ENCODE data around the gene SLC25A6. TPM values are rescaled to one million over a fixed set of nuclear protein-coding genes. Genes with fewer than 3 reads are reported as not detected.

Gene SLC25A6
- total RNA-seq, 4 donors from 2014 or later: 217 to 417 (median 248) TPM

DNA sequence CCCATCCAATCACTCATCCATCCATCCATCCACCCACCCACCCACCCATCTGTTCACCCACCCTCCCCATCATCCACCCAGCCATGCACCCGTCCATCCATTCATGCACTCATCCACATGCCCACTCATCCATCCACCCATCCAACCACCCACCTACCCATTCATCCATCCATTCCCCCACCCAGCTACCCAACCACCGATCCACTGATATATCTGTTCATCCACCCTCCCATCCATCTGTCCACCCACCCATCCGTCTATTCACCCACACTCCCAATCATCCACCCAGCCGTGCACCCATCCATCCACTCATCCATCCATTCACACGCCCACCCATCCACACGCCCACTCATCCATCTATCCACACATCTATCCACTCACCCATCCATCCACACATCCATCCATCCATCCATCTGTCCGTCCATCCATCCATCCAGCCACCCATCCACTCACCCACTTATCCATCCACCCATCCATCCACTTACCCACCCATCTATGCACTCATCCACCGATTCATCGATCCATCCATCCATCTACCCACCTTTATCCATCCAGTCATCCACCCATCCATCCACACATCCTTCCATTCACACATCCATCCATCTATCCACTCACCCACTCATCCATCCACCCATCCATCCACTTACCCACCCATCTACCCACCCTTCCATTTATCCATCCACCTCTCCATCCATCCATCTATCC is 32.4 kb upstream of the SLC25A6 start:
- TF ChIP-seq, protein P1, sequence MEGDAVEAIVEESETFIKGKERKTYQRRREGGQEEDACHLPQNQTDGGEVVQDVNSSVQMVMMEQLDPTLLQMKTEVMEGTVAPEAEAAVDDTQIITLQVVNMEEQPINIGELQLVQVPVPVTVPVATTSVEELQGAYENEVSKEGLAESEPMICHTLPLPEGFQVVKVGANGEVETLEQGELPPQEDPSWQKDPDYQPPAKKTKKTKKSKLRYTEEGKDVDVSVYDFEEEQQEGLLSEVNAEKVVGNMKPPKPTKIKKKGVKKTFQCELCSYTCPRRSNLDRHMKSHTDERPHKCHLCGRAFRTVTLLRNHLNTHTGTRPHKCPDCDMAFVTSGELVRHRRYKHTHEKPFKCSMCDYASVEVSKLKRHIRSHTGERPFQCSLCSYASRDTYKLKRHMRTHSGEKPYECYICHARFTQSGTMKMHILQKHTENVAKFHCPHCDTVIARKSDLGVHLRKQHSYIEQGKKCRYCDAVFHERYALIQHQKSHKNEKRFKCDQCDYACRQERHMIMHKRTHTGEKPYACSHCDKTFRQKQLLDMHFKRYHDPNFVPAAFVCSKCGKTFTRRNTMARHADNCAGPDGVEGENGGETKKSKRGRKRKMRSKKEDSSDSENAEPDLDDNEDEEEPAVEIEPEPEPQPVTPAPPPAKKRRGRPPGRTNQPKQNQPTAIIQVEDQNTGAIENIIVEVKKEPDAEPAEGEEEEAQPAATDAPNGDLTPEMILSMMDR (IDR thresholded peaks at IDR 0.05): no peak
- TF ChIP-seq POLR2A (IDR thresholded peaks at IDR 0.05): no peak
- DNase-seq: no peak
- Histone ChIP-seq H3K4me3 (no peak overlapping the region), H3K27me3 (no peaks in the 10 kb centered on the region), H3K4me1 (no peaks in the 10 kb centered on the region), H3K36me3 (peaks cover 9 to 73% (median 11%) of the 10 kb centered on the region in 3 donors), H3K27ac (no peak overlapping the region), H3K9me3 (peaks cover 0 to 26% (median 11%) of the 10 kb centered on the region in 3 donors)
- 71 to 84% methylated on average over 9 of the region's 9 CpGs for WGBS, 2 donors
- intact Hi-C loops (cut with DNase I): no loop called here

DNA sequence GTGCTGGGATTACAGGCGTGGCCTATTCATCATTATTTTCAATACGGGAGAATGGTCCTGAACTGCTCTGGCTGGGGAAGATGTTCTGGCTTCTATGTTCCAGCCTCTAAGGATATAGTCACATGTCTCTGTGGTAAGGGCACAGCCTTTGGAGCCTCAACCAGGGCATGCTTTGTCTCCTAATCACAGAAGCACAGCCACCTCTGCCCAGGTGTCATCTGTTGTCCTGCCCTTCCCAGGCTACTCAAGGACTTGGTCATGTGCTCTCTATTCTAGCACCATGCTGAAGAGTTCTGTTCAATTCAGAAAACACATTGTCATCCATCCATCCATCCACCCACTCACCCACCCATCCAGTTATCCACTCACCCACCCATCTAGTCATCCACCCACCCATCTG is 31.3 kb upstream of the SLC25A6 start:
- WGBS, 2 donors: 50 to 70% methylated on average over 2 of the region's 2 CpGs
- TF ChIP-seq, protein P1 (IDR thresholded peaks at IDR 0.05): no peak
- no peak for TF ChIP-seq POLR2A (IDR thresholded peaks at IDR 0.05)
- peaks cover 10 to 83% (median 12%) of the 10 kb centered on the region in 3 donors for H3K36me3 ChIP-seq

DNA sequence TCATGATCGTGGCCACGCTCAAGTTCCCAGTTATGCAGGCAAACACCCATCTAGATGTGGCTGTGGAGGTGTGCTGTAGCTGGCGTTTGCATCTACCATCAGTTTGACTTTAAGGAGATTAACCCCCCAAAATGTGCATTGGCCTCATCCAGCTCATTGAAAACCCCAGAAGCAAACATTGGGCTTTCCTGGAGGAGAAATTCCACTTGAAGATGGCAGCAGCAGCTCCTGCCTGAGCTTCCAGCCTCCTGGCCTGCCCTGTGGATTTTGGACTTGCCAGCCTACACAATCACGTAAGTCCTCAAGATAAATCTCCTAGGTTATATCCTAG is 30.2 kb upstream of the SLC25A6 start:
- peaks cover 8 to 80% (median 9%) of the 10 kb centered on the region in 3 donors for H3K36me3 ChIP-seq
- H3K4me3 ChIP-seq: no peak overlapping the region
- intact Hi-C loops (cut with DNase I): no loop called here
- H3K27me3 ChIP-seq: no peaks in the 10 kb centered on the region
- WGBS, 2 donors: 100% methylated on average over 3 to 4 of the region's 4 CpGs
- TF ChIP-seq, protein P1 (IDR thresholded peaks at IDR 0.05): no peak
- no peak for TF ChIP-seq POLR2A (IDR thresholded peaks at IDR 0.05)
- H3K27ac ChIP-seq: no peak overlapping the region
- no peak for DNase-seq
- H3K9me3 ChIP-seq: peaks cover 0 to 36% (median 11%) of the 10 kb centered on the region in 3 donors
- no peaks in the 10 kb centered on the region for H3K4me1 ChIP-seq

More for the DNA sequence above, 31.3 kb upstream of the SLC25A6 start:
- H3K4me3 ChIP-seq: no peak overlapping the region
- peaks cover 0 to 31% (median 11%) of the 10 kb centered on the region in 3 donors for H3K9me3 ChIP-seq
- H3K27me3 ChIP-seq: no peaks in the 10 kb centered on the region
- no peaks in the 10 kb centered on the region for H3K4me1 ChIP-seq
- H3K27ac ChIP-seq: no peak overlapping the region
- intact Hi-C loops (cut with DNase I): no loop called here
- no peak for DNase-seq

DNA sequence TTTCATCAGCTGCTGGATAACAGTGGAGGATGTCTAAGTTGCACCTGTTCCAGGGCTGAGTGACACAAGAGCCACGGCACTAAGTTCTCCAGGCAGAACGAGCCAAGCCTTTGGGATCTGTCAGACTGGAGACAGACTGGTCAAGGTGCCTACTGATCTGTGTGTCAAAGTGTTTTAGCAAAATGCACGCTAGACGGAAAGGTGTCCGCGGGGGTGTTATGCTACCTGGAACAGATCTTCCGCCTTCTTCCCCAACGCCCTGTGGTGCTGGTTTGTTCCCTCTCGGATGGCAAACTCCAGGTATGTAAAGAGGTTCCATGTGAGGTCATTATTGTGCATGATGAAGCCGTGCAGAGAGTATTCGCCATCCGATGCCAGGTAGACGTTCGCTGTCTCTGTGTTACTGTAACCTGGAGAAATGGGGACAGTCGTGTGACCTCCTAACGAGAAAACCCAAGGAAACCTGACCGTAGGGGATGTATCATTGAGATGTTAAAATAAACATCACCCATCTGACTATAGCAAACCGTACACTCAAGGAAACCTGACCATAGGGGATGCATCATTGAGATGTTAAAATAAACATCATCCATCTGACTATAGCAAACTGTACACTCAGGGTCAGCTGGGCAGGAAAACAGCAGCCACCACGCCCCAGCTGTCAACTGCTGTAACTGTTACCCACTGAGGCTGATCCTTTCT is 29.7 kb upstream of the SLC25A6 start:
- no peak for DNase-seq
- Histone ChIP-seq H3K36me3 (peaks cover 8 to 84% (median 9%) of the 10 kb centered on the region in 3 donors), H3K4me1 (no peaks in the 10 kb centered on the region), H3K9me3 (peaks cover 0 to 36% (median 11%) of the 10 kb centered on the region in 3 donors), H3K4me3 (no peak overlapping the region), H3K27ac (no peak overlapping the region), H3K27me3 (no peaks in the 10 kb centered on the region)
- intact Hi-C loops (cut with DNase I): no loop called here
- WGBS, 2 donors: 93 to 97% methylated on average over 18 of the region's 19 CpGs
- TF ChIP-seq, protein P1 (IDR thresholded peaks at IDR 0.05): no peak
- TF ChIP-seq POLR2A (IDR thresholded peaks at IDR 0.05): no peak

DNA sequence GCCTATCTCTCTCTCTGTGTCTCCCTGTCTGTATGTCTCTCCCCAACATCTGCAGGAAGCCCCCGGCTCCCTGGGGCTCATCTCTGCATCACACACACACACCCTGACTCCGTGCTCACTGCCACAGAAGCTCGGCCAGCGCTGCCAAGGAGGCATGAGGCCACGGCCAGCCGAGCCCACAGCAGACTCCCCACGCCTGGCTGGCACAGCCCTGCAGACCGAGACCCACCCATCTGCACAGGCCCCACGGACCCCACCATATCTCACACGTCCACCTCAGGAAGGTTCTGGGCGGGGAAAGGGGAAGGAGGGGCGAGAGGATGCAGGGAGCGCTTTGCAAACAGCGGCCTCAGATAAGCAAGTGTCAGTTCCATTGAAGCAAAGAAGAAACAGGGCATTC is 28.5 kb upstream of the SLC25A6 start:
- Histone ChIP-seq H3K4me1 (no peaks in the 10 kb centered on the region), H3K27me3 (no peaks in the 10 kb centered on the region), H3K36me3 (peaks cover 7 to 84% (median 9%) of the 10 kb centered on the region in 3 donors), H3K9me3 (peaks cover 0 to 36% (median 11%) of the 10 kb centered on the region in 3 donors), H3K27ac (no peak overlapping the region), H3K4me3 (no peak overlapping the region)
- intact Hi-C loops (cut with DNase I): no loop called here
- no peak for DNase-seq
- WGBS, 2 donors: 63 to 81% methylated on average over 4 to 12 of the region's 14 CpGs
- TF ChIP-seq POLR2A (IDR thresholded peaks at IDR 0.05): no peak
- TF ChIP-seq, protein P1 (IDR thresholded peaks at IDR 0.05): no peak

Data from esophagus squamous epithelium (tissue), 5 donors.